ENCODE measurements around the gene COG3.

DNA sequence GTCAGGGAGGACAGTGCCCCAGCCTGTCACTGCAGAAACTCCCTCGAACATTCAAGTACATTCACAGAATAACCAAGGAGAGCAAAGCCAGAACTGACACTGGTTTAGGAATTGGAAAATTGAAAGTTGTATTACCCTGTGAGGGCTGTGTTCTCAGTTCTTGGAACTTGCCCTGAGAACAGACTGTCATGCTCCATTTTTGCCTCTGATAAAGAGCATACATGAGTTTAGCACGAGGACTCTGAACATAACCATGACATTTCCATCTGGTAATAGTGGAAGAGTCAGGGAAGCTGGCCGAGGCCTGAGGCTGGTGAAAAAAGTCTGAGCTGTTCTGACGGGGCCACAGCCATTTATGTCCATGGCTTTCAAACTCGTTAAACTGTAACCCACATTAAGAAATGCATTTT is 31.4 kb upstream of the COG3 start:
- TF ChIP-seq CTCF (IDR thresholded peaks at IDR 0.05): no peak
- TF ChIP-seq POLR2A (IDR thresholded peaks at IDR 0.05): no peak
